Body of pancreas (tissue), 4 donors: ENCODE measurements around the gene AGPAT1. TPM values are rescaled to one million over a fixed set of nuclear protein-coding genes. Genes with fewer than 3 reads are reported as not detected.
A peak's percentile ranks its signal among the peaks of the same experiment; 100 is the strongest.
"Not testable (repeated sequence)": the region's sequence is repeated elsewhere in the genome, so short reads cannot be mapped to it uniquely, and the experiment has no call there.

ENCODE experiments used
- ATAC-seq: fragments of 150-250 bp; one replicate; pipeline ENCODE4 v1.9.1; 2016
- DNase-seq, 4 donors: peaks; one replicate each; pipeline ENCODE4 v3.0.0-alpha.2; 2019
- H3K27ac ChIP-seq, 4 donors: fragments of 200-600 bp; sonication (generic); 1 replicate in 3 of 4; 2 replicates in 1 of 4; pipeline versions ENCODE4 v1.5.1 to v1.6.1; 2016 to 2019; ENCODE audit warnings: mild to moderate bottlenecking in 1 of 4, mixed read lengths in 1 of 4, moderate library complexity in 1 of 4
- H3K27me3 ChIP-seq, 2 donors: fragments of 200-600 bp; sonication (generic); one replicate each; pipeline ENCODE4 v1.6.0; 2016; ENCODE audit warnings: mild to moderate bottlenecking in 1 of 2
- H3K36me3 ChIP-seq, 2 donors: fragments of 200-600 bp; sonication (generic); replicated peaks in 1 of 2; 2 replicates each; pipeline ENCODE4 v1.5.1; 2016; ENCODE audit warnings: low read depth in 2 of 2; ENCODE audit not compliant: insufficient read depth in 1 of 2
- H3K4me1 ChIP-seq: fragments of 200-600 bp; sonication (generic); one replicate; pipeline ENCODE4 v1.6.0; 2016
- H3K4me3 ChIP-seq, 2 donors: fragments of 200-600 bp; sonication (generic); 1 replicate in 1 of 2; 2 replicates in 1 of 2; pipeline ENCODE4 v1.5.1; 2016 to 2019
- H3K9me3 ChIP-seq, 3 donors: fragments of 200-600 bp; sonication (generic); 1 replicate in 2 of 3; 2 replicates in 1 of 3; pipeline ENCODE4 v1.5.1; 2016
- POLR2A ChIP-seq, 3 donors: fragments of 450-650 bp; IDR thresholded peaks; one replicate each; pipeline ENCODE4 v1.6.1; 2016; ENCODE audit warnings: antibody characterized with exemption in 3 of 3, mild to moderate bottlenecking in 2 of 3
- WGBS, 2 donors: methylation state at CpG; one replicate each; pipeline ENCODE4 v1.1.5; 2017; 5-methylcytosine and 5-hydroxymethylcytosine counted together
- intact Hi-C: fragments of 100-400 bp; cut with DNase I; formaldehyde crosslinking; loops from one replicate; pipeline ENCODE4 v1.15.1; 2023
- total RNA-seq, 2 donors: library from RNA; depleted of rRNA; stranded (reverse); fragments of >200 nt; gene quantifications; one replicate each; pipeline ENCODE4 v1.1.0, GENCODE V29; 2016
- TF ChIP-seq, protein P1 (sequence below), 7 experiments: fragments of 450-650 bp in 4 of 7; fragments of 200-600 bp in 3 of 7; sonication (generic) in 3 of 7; IDR thresholded peaks; one replicate each; pipeline ENCODE4 v1.5.1; 2016 to 2019; ENCODE audit warnings: antibody characterized with exemption in 7 of 7

Gene AGPAT1
- total RNA-seq, 2 donors from 2014 or later, result 13.2 to 16.1 TPM

GRCh38 chr6:32195902-32196681 is 20.2 kb upstream of the AGPAT1 start:
- H3K9me3 ChIP-seq, result no peaks in the 10 kb centered on the region
- ATAC-seq (peak; percentile 34), DNase-seq (peak; percentile 87 to 93 (median 90))
- peaks cover 21% of the 10 kb centered on the region for H3K4me1 ChIP-seq
- peak overlapping the region; percentile 95 to 100 (median 99) for H3K27ac ChIP-seq
- peak overlapping the region; percentile 10 to 61 for H3K4me3 ChIP-seq
- peak; percentile 97 to 99 (median 99) for TF ChIP-seq POLR2A (IDR thresholded peaks at IDR 0.05)
- TF ChIP-seq, protein P1, sequence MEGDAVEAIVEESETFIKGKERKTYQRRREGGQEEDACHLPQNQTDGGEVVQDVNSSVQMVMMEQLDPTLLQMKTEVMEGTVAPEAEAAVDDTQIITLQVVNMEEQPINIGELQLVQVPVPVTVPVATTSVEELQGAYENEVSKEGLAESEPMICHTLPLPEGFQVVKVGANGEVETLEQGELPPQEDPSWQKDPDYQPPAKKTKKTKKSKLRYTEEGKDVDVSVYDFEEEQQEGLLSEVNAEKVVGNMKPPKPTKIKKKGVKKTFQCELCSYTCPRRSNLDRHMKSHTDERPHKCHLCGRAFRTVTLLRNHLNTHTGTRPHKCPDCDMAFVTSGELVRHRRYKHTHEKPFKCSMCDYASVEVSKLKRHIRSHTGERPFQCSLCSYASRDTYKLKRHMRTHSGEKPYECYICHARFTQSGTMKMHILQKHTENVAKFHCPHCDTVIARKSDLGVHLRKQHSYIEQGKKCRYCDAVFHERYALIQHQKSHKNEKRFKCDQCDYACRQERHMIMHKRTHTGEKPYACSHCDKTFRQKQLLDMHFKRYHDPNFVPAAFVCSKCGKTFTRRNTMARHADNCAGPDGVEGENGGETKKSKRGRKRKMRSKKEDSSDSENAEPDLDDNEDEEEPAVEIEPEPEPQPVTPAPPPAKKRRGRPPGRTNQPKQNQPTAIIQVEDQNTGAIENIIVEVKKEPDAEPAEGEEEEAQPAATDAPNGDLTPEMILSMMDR (IDR thresholded peaks at IDR 0.05), result peak in 1 of 7 experiments; percentile 9
- no peaks in the 10 kb centered on the region for H3K36me3 ChIP-seq
- no peaks in the 10 kb centered on the region for H3K27me3 ChIP-seq
- WGBS, 2 donors, result 0% methylated on average over 2 to 58 of the region's 58 CpGs
- intact Hi-C loops, result no loop called here

GRCh38 chr6:32195652-32195901 is 19.7 kb upstream of the AGPAT1 start:
- no peaks in the 10 kb centered on the region for H3K27me3 ChIP-seq
- no peaks in the 10 kb centered on the region for H3K36me3 ChIP-seq
- no peak overlapping the region for H3K4me3 ChIP-seq
- H3K27ac ChIP-seq, result peak overlapping the region; percentile 95 to 100 (median 99)
- peak; percentile 90 for ATAC-seq
- intact Hi-C loops, result no loop called here
- peak; percentile 100 for DNase-seq
- TF ChIP-seq POLR2A (IDR thresholded peaks at IDR 0.05), result no peak
- TF ChIP-seq, protein P1 (IDR thresholded peaks at IDR 0.05), result peak; percentile 30 to 96 (median 78)
- peaks cover 26% of the 10 kb centered on the region for H3K4me1 ChIP-seq
- H3K9me3 ChIP-seq, result no peaks in the 10 kb centered on the region
- WGBS, 2 donors, result 0% methylated on average over 25 of the region's 25 CpGs; no CpG with 5 or more reads in 1 of the 2 donors

GRCh38 chr6:32194825-32195651 is 19.2 kb upstream of the AGPAT1 start:
- TF ChIP-seq, protein P1 (IDR thresholded peaks at IDR 0.05), result peak in 4 of 7 experiments; percentile 47 to 56 (median 52)
- TF ChIP-seq POLR2A (IDR thresholded peaks at IDR 0.05), result no peak
- DNase-seq, result peak in 3 of 4 donors; percentile 41 to 54 (median 51)
- intact Hi-C loops, result no loop called here
- no peak for ATAC-seq
- peak overlapping the region; percentile 74 to 100 (median 88) for H3K27ac ChIP-seq
- no peaks in the 10 kb centered on the region for H3K36me3 ChIP-seq
- peaks cover 28% of the 10 kb centered on the region for H3K4me1 ChIP-seq
- H3K27me3 ChIP-seq, result no peaks in the 10 kb centered on the region
- WGBS, 2 donors, result 15 to 18% methylated on average over 13 to 15 of the region's 15 CpGs
- H3K4me3 ChIP-seq, result no peak overlapping the region
- no peaks in the 10 kb centered on the region for H3K9me3 ChIP-seq

DNA sequence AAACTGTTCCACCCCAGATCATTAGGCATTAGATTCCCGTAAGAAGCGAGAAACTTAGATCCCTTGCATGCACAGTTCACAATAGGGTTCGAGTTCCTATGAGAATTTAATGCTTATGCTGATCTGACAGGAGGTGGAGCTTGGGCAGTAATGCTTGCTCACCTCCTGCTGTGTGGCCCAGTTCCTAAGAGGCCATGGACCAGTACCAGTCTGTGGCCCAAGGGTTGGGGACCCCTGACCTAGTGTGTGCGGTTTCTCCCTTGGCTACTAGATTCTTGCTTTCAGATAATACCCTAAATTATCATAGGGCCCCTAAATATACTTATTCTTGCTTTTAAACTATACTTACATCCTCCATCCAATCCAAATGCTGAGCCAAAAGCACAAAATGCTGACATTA is 18.5 kb upstream of the AGPAT1 start:
- intact Hi-C loops, result no loop called here
- Histone ChIP-seq H3K27ac (peak overlapping the region in 3 of 4 donors; percentile 74 to 100 (median 100)), H3K4me1 (peaks cover 29% of the 10 kb centered on the region), H3K27me3 (no peaks in the 10 kb centered on the region), H3K9me3 (no peaks in the 10 kb centered on the region), H3K4me3 (no peak overlapping the region), H3K36me3 (no peaks in the 10 kb centered on the region)
- no peak for TF ChIP-seq POLR2A (IDR thresholded peaks at IDR 0.05)
- TF ChIP-seq, protein P1 (IDR thresholded peaks at IDR 0.05), result no peak
- ATAC-seq, result no peak
- WGBS, 2 donors, result 86 to 90% methylated on average over 4 of the region's 4 CpGs
- DNase-seq, result no peak

DNA sequence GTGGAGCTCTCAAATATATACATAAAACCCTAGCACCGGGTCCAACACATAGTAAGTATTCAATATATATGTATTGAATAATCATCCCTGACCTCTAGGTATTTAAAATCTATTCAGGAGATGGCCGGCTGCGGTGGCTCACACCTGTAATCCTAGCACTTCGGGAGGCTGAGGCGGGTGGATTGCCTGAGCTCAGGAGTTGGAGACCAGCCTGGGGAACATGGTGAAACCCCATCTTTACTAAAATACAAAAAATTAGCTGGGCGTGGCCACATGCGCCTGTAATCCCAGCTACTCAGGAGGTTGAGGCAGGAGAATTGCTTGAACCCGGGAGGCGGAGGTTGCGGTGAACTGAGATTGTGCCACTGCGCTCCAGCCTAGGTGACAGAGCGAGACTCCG is 17.2 kb upstream of the AGPAT1 start:
- intact Hi-C loops, H3K27me3 ChIP-seq, H3K4me3 ChIP-seq, H3K36me3 ChIP-seq, H3K9me3 ChIP-seq, DNase-seq, ATAC-seq: not testable (repeated sequence)
- H3K4me1 ChIP-seq, result peaks cover 42% of the 10 kb centered on the region
- 66 to 77% methylated on average over 13 of the region's 13 CpGs for WGBS, 2 donors
- peak overlapping the region in 3 of 4 donors; percentile 1 to 88 (median 24) for H3K27ac ChIP-seq
